ENCODE results near the gene PHYKPL.

GRCh38 chr5:178210073-178210535 lies 22.5 kb downstream of the PHYKPL start:
- no peak for TF ChIP-seq POLR2A (IDR thresholded peaks at IDR 0.05)
- no peak for TF ChIP-seq CTCF (IDR thresholded peaks at IDR 0.05)
